ENCODE results near the gene PRKCE. TPM values are rescaled to one million over a fixed set of nuclear protein-coding genes. Genes with fewer than 3 reads are reported as not detected.

Gene PRKCE
- total and polyA plus RNA-seq, 2 of the 8 experiments (the other 6 are each of a cell fraction or from before 2014, with no cell fraction given), result 0.54 to 2.1 TPM

DNA sequence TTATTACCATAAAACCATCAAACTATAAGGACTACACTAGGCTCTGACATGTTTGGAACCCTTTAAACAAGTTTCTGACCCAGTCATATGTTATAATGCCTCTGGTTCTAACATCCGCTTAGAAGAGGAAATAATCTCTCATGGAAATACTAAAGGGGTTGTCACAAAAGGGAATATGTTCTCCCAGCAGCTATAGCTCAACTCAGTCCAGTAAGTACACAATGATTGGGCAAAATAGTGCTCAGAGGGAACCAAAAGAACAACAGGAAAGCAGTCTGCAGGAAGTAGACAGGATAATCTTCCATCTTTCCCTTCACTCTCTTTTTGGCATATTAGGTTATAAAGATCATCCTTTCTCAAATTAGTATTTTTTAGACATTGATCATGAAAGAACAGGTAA lies 44.7 kb upstream of the PRKCE start (continued):
- TF ChIP-seq, protein P1, sequence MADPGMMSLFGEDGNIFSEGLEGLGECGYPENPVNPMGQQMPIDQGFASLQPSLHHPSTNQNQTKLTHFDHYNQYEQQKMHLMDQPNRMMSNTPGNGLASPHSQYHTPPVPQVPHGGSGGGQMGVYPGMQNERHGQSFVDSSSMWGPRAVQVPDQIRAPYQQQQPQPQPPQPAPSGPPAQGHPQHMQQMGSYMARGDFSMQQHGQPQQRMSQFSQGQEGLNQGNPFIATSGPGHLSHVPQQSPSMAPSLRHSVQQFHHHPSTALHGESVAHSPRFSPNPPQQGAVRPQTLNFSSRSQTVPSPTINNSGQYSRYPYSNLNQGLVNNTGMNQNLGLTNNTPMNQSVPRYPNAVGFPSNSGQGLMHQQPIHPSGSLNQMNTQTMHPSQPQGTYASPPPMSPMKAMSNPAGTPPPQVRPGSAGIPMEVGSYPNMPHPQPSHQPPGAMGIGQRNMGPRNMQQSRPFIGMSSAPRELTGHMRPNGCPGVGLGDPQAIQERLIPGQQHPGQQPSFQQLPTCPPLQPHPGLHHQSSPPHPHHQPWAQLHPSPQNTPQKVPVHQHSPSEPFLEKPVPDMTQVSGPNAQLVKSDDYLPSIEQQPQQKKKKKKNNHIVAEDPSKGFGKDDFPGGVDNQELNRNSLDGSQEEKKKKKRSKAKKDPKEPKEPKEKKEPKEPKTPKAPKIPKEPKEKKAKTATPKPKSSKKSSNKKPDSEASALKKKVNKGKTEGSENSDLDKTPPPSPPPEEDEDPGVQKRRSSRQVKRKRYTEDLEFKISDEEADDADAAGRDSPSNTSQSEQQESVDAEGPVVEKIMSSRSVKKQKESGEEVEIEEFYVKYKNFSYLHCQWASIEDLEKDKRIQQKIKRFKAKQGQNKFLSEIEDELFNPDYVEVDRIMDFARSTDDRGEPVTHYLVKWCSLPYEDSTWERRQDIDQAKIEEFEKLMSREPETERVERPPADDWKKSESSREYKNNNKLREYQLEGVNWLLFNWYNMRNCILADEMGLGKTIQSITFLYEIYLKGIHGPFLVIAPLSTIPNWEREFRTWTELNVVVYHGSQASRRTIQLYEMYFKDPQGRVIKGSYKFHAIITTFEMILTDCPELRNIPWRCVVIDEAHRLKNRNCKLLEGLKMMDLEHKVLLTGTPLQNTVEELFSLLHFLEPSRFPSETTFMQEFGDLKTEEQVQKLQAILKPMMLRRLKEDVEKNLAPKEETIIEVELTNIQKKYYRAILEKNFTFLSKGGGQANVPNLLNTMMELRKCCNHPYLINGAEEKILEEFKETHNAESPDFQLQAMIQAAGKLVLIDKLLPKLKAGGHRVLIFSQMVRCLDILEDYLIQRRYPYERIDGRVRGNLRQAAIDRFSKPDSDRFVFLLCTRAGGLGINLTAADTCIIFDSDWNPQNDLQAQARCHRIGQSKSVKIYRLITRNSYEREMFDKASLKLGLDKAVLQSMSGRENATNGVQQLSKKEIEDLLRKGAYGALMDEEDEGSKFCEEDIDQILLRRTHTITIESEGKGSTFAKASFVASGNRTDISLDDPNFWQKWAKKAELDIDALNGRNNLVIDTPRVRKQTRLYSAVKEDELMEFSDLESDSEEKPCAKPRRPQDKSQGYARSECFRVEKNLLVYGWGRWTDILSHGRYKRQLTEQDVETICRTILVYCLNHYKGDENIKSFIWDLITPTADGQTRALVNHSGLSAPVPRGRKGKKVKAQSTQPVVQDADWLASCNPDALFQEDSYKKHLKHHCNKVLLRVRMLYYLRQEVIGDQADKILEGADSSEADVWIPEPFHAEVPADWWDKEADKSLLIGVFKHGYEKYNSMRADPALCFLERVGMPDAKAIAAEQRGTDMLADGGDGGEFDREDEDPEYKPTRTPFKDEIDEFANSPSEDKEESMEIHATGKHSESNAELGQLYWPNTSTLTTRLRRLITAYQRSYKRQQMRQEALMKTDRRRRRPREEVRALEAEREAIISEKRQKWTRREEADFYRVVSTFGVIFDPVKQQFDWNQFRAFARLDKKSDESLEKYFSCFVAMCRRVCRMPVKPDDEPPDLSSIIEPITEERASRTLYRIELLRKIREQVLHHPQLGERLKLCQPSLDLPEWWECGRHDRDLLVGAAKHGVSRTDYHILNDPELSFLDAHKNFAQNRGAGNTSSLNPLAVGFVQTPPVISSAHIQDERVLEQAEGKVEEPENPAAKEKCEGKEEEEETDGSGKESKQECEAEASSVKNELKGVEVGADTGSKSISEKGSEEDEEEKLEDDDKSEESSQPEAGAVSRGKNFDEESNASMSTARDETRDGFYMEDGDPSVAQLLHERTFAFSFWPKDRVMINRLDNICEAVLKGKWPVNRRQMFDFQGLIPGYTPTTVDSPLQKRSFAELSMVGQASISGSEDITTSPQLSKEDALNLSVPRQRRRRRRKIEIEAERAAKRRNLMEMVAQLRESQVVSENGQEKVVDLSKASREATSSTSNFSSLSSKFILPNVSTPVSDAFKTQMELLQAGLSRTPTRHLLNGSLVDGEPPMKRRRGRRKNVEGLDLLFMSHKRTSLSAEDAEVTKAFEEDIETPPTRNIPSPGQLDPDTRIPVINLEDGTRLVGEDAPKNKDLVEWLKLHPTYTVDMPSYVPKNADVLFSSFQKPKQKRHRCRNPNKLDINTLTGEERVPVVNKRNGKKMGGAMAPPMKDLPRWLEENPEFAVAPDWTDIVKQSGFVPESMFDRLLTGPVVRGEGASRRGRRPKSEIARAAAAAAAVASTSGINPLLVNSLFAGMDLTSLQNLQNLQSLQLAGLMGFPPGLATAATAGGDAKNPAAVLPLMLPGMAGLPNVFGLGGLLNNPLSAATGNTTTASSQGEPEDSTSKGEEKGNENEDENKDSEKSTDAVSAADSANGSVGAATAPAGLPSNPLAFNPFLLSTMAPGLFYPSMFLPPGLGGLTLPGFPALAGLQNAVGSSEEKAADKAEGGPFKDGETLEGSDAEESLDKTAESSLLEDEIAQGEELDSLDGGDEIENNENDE (IDR thresholded peaks at IDR 0.05; ENCODE audit: insufficient replicate concordance, low read length), result no peak
- TF ChIP-seq, protein P2, sequence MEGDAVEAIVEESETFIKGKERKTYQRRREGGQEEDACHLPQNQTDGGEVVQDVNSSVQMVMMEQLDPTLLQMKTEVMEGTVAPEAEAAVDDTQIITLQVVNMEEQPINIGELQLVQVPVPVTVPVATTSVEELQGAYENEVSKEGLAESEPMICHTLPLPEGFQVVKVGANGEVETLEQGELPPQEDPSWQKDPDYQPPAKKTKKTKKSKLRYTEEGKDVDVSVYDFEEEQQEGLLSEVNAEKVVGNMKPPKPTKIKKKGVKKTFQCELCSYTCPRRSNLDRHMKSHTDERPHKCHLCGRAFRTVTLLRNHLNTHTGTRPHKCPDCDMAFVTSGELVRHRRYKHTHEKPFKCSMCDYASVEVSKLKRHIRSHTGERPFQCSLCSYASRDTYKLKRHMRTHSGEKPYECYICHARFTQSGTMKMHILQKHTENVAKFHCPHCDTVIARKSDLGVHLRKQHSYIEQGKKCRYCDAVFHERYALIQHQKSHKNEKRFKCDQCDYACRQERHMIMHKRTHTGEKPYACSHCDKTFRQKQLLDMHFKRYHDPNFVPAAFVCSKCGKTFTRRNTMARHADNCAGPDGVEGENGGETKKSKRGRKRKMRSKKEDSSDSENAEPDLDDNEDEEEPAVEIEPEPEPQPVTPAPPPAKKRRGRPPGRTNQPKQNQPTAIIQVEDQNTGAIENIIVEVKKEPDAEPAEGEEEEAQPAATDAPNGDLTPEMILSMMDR (IDR thresholded peaks at IDR 0.05; ENCODE audit: control extremely low read depth in 1 of 3, insufficient read depth in 1 of 3, low read depth in 1 of 3, low read length in 3 of 3), result no peak
- TF ChIP-seq PHF8 (conservative IDR thresholded peaks at IDR 0.05; ENCODE audit: low read depth, low read length) (no peak), HDAC6 (IDR thresholded peaks at IDR 0.05; ENCODE audit: low read depth, low read length) (no peak), SIN3A (conservative IDR thresholded peaks at IDR 0.05 in 1 of 2, IDR thresholded peaks at IDR 0.05 in 1 of 2; ENCODE audit: low read depth in 1 of 2, low read length in 2 of 2) (no peak), SIRT6 (IDR thresholded peaks at IDR 0.05; ENCODE audit: low read length) (no peak)
- TF ChIP-seq, protein P3, sequence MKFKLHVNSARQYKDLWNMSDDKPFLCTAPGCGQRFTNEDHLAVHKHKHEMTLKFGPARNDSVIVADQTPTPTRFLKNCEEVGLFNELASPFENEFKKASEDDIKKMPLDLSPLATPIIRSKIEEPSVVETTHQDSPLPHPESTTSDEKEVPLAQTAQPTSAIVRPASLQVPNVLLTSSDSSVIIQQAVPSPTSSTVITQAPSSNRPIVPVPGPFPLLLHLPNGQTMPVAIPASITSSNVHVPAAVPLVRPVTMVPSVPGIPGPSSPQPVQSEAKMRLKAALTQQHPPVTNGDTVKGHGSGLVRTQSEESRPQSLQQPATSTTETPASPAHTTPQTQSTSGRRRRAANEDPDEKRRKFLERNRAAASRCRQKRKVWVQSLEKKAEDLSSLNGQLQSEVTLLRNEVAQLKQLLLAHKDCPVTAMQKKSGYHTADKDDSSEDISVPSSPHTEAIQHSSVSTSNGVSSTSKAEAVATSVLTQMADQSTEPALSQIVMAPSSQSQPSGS (IDR thresholded peaks at IDR 0.05; ENCODE audit: low read length), result no peak
